Esophagus muscularis mucosa (tissue), 4 donors: ENCODE data around the gene MSANTD4. TPM values are rescaled to one million over a fixed set of nuclear protein-coding genes. Genes with fewer than 3 reads are reported as not detected.
"Not testable (repeated sequence)": the region's sequence is repeated elsewhere in the genome, so short reads cannot be mapped to it uniquely, and the experiment has no call there.

Source experiments
- DNase-seq: peaks from one replicate; pipeline ENCODE4 v3.0.0-alpha.2; 2017; ENCODE audit errors: extremely low spot score
- H3K27ac ChIP-seq, 4 donors: fragments of 200-600 bp; sonication (generic); replicated peaks in 1 of 4; 1 replicate in 3 of 4; 2 replicates in 1 of 4; pipeline ENCODE4 v1.5.1; 2016 to 2019; ENCODE audit warnings: mild to moderate bottlenecking in 1 of 4
- H3K27me3 ChIP-seq, 4 donors: fragments of 200-600 bp; sonication (generic); one replicate each; pipeline versions ENCODE4 v1.5.1 to v1.6.0; 2016 to 2019
- H3K36me3 ChIP-seq, 4 donors: fragments of 200-600 bp; sonication (generic); one replicate each; pipeline ENCODE4 v1.5.1; 2016 to 2019
- H3K4me1 ChIP-seq, 4 donors: fragments of 200-600 bp; sonication (generic); one replicate each; pipeline ENCODE4 v1.5.1; 2016 to 2019
- H3K4me3 ChIP-seq, 4 donors: fragments of 200-600 bp; sonication (generic); 1 replicate in 2 of 4; 2 replicates in 2 of 4; pipeline ENCODE4 v1.5.1; 2016 to 2019; ENCODE audit warnings: mild to moderate bottlenecking in 4 of 4, moderate library complexity in 1 of 4
- H3K9me3 ChIP-seq, 4 donors: fragments of 200-600 bp; sonication (generic); 1 replicate in 3 of 4; 2 replicates in 1 of 4; pipeline ENCODE4 v1.5.1; 2016 to 2019
- EP300 ChIP-seq: sonication (generic); formaldehyde crosslinking; IDR thresholded peaks from one replicate; pipeline ENCODE4 v1.6.1; 2017; ENCODE audit warnings: antibody characterized with exemption
- POLR2A ChIP-seq: fragments of 450-650 bp; IDR thresholded peaks from one replicate; pipeline ENCODE4 v1.6.1; 2017; ENCODE audit warnings: antibody characterized with exemption, moderate library complexity, mild to moderate bottlenecking, low read depth
- POLR2AphosphoS5 ChIP-seq, 2 donors: sonication (generic); formaldehyde crosslinking; IDR thresholded peaks; one replicate each; pipeline ENCODE4 v1.6.1; 2017; ENCODE audit warnings: antibody characterized with exemption in 2 of 2
- WGBS: methylation state at CpG from one replicate; pipeline ENCODE4 v1.1.5; 2018; 5-methylcytosine and 5-hydroxymethylcytosine counted together
- intact Hi-C: fragments of 100-400 bp; cut with DNase I; formaldehyde crosslinking; loops from one replicate; pipeline ENCODE4 v1.15.1; 2023
- total RNA-seq, 4 donors: library from RNA; depleted of rRNA; stranded (reverse); fragments of >200 nt; gene quantifications; one replicate each; pipeline versions ENCODE4 v1.1.0 to v1.2.1, GENCODE V29; 2016
- TF ChIP-seq, protein P1 (sequence below), 3 experiments: fragments of 200-600 bp in 2 of 3; fragments of 450-650 bp in 1 of 3; sonication (generic) in 2 of 3; IDR thresholded peaks; one replicate each; pipeline ENCODE4 v1.5.1; 2017 to 2019; ENCODE audit warnings: antibody characterized with exemption in 3 of 3, mild to moderate bottlenecking in 2 of 3, moderate library complexity in 1 of 3

The MSANTD4 gene
- total RNA-seq, 4 donors from 2014 or later = 22.5 to 32.8 (median 25.6) TPM

DNA sequence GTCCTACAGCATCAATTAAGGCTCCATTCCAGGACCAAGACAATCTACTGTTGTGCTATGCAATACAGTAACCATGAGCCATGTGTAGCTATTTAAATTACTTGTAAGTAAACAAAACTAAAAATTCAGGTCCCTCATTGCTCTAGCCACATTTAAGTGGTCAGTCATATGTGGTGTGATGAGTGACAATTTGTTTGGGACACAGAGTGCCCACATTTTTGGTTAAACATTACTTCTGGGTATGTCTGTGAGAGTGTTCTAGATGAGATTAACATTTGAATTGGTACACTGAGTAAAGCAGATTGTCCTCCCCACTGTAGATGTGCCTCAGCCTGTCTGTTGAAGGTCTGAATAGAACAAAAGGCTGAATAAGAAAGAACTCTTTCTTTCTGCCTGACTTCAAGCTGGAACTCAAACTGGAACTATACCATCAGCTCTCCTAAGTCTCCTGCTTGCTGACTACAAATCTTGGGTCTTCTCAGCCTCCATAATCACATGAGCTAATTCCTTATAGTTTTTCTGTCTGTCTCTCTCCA, 39.3 kb upstream of the MSANTD4 start:
- Histone ChIP-seq H3K27ac (no peak overlapping the region), H3K9me3 (no peaks in the 10 kb centered on the region), H3K27me3 (no peaks in the 10 kb centered on the region), H3K4me3 (no peak overlapping the region), H3K4me1 (no peaks in the 10 kb centered on the region), H3K36me3 (peaks cover 0 to 11% (median 0%) of the 10 kb centered on the region in 4 donors)
- TF ChIP-seq POLR2A (no peak), POLR2AphosphoS5 (IDR thresholded peaks at IDR 0.05) (no peak), EP300 (no peak)
- TF ChIP-seq, protein P1, sequence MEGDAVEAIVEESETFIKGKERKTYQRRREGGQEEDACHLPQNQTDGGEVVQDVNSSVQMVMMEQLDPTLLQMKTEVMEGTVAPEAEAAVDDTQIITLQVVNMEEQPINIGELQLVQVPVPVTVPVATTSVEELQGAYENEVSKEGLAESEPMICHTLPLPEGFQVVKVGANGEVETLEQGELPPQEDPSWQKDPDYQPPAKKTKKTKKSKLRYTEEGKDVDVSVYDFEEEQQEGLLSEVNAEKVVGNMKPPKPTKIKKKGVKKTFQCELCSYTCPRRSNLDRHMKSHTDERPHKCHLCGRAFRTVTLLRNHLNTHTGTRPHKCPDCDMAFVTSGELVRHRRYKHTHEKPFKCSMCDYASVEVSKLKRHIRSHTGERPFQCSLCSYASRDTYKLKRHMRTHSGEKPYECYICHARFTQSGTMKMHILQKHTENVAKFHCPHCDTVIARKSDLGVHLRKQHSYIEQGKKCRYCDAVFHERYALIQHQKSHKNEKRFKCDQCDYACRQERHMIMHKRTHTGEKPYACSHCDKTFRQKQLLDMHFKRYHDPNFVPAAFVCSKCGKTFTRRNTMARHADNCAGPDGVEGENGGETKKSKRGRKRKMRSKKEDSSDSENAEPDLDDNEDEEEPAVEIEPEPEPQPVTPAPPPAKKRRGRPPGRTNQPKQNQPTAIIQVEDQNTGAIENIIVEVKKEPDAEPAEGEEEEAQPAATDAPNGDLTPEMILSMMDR (IDR thresholded peaks at IDR 0.05) = no peak
- DNase-seq = no peak
- intact Hi-C loops = no loop called here

DNA sequence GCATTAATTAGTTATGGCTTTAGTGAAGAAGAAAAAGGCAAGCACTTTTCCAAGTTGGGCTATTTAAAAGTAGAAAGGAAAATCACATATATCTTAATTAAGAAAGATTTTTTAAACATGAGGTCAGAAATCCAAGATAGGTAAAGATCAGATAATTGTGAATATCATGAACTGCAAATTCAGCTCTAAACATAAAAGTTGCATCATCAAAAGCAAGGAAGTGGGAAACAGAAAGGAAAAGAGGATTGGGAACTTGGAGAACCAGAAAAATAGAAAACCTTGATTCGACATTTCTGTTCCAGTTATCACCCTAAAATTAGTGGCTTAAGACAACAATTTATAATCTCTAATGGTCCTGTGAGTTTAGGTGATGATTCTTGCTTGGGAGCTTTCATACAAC, 37.6 kb upstream of the MSANTD4 start:
- TF ChIP-seq POLR2A (no peak), POLR2AphosphoS5 (IDR thresholded peaks at IDR 0.05) (no peak), EP300 (no peak)
- TF ChIP-seq, protein P1 (IDR thresholded peaks at IDR 0.05) = no peak
- H3K27ac ChIP-seq = no peak overlapping the region
- intact Hi-C loops = no loop called here
- H3K4me1 ChIP-seq = no peaks in the 10 kb centered on the region
- no peaks in the 10 kb centered on the region for H3K27me3 ChIP-seq
- H3K9me3 ChIP-seq = no peaks in the 10 kb centered on the region
- H3K36me3 ChIP-seq = peaks cover 0 to 11% (median 0%) of the 10 kb centered on the region in 4 donors
- no peak overlapping the region for H3K4me3 ChIP-seq
- WGBS = 95% methylated on average over 1 of the region's 1 CpG
- DNase-seq = no peak

DNA sequence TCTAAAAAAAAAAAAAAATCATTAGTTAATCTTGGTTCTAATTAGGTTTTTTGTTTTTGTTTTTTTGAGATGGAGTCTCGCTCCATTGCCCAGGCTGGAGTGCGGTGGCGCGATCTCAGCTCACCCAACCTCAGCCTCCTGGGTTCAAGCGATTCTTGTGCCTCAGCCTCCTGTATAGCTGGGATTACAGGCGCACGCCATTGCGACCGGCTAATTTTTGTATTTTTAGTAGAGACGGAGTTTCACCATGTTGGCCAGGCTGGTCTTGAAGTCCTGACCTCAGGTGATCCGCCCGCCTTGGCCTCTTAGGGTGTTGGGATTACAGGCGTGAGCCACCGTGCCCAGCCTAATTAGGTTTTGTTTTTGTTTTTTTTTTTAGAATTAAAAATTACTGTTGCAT, 36.3 kb upstream of the MSANTD4 start:
- H3K27me3 ChIP-seq, H3K9me3 ChIP-seq, H3K4me1 ChIP-seq, H3K4me3 ChIP-seq, DNase-seq, H3K27ac ChIP-seq, intact Hi-C loops: not testable (repeated sequence)
- H3K36me3 ChIP-seq = peaks cover 0 to 17% (median 0%) of the 10 kb centered on the region in 4 donors
- WGBS = 99% methylated on average over 14 of the region's 14 CpGs

DNA sequence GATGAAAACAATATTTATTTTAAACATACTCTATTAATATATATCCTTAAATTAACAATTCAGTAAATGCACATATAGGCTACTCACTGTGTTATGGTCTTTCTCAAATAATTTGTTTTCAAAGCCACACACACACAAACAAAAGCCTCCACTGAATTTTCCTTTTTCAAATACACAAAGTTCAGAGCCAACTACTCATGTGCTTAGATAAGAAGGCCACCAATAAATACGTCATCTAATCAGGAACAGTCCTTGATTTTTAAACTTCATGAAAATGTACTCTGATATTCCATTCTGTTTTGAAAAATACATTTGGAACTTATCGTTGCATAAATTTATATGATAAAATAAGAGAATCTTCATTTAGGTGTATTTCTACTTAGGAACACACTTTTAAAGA, 29.1 kb upstream of the MSANTD4 start:
- Histone ChIP-seq H3K36me3 (peaks cover 0 to 8% (median 0%) of the 10 kb centered on the region in 4 donors), H3K27me3 (no peaks in the 10 kb centered on the region), H3K4me3 (no peak overlapping the region), H3K27ac (no peak overlapping the region), H3K4me1 (peaks cover 5 to 30% (median 10%) of the 10 kb centered on the region in 4 donors), H3K9me3 (no peaks in the 10 kb centered on the region)
- 85% methylated on average over 2 of the region's 2 CpGs for WGBS
- intact Hi-C loops = no loop called here
- no peak for TF ChIP-seq POLR2A
- TF ChIP-seq EP300 = no peak
- TF ChIP-seq, protein P1 (IDR thresholded peaks at IDR 0.05) = no peak
- TF ChIP-seq POLR2AphosphoS5 (IDR thresholded peaks at IDR 0.05) = no peak
- DNase-seq = no peak

DNA sequence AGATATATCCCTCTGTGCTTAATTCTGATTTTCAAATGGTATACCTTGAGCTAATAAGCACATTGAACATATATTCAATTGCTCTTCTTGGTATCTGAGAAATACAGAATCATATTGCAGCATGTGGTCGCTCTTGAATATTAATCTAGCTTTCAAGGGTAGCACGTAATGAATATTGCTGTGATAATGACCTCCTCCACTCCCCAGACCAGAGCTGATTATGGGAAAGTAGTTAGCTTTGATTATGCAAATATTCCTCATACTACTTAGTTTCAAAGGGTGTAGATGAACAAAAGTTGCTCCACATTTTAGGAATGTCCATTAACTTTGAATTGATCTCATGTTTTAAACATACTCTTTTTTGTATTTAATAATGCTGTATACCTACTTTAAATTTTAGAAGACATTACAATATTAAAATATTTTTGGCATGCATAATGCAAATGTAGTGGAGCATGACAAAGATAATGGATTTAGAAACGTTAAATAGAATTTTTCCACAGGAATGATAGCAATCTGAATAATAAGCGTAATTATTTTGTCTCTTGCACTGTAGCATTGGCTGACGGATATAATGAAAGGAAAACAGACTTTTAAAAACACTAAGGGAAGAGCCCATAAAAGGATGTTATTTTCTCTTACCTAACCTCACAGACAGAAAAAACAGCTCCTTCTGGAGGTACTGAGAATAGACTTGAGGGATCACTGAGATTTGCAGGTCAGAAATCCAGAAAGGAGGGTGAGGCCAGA, 27.9 kb upstream of the MSANTD4 start:
- H3K9me3 ChIP-seq = no peaks in the 10 kb centered on the region
- no peak overlapping the region for H3K27ac ChIP-seq
- no peaks in the 10 kb centered on the region for H3K27me3 ChIP-seq
- intact Hi-C loops = no loop called here
- H3K36me3 ChIP-seq = peaks cover 0 to 8% (median 0%) of the 10 kb centered on the region in 4 donors
- 73% methylated on average over 5 of the region's 5 CpGs for WGBS
- DNase-seq = no peak
- TF ChIP-seq POLR2AphosphoS5 (IDR thresholded peaks at IDR 0.05) = no peak
- TF ChIP-seq POLR2A = no peak
- no peak for TF ChIP-seq EP300
- TF ChIP-seq, protein P1 (IDR thresholded peaks at IDR 0.05) = no peak
- no peak overlapping the region for H3K4me3 ChIP-seq
- peaks cover 5 to 30% (median 10%) of the 10 kb centered on the region in 4 donors for H3K4me1 ChIP-seq
